ENCODE results near the gene PCDH9.
A peak's percentile ranks its signal among the peaks of the same experiment; 100 is the strongest.

DNA sequence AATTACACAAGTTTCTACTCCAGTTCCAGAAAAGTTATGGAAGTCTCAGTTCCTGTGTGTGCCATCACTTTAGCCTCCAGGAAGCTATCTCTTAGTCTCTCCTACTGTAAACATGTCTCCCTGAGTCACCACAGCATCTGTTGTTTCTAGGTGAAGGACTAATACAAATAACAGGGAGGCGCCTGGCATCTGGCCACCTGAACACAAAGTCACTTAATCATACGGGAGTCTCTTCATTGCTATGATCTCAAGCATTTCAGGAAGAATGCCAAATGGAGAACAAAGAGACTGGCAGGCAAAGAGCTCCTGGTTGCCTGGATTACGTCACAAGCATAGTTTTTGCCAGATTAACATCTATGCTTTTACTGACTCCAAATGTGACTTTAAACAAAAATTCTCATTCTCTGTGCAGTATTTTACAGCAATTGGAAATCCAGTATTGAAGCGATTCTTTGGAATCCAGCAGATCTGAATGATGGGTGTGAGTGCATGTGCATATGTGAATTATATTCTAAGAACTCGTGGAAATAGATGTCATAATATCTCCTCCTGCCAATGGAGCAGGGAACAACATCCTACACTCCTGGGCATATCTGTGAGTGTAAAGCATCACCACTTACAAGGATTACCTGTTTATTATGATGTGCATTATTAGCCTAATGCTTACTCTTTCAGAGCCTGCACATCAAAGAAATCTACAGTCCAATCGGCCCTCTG is 572.8 kb downstream of the PCDH9 start:
- TF ChIP-seq, protein P1, sequence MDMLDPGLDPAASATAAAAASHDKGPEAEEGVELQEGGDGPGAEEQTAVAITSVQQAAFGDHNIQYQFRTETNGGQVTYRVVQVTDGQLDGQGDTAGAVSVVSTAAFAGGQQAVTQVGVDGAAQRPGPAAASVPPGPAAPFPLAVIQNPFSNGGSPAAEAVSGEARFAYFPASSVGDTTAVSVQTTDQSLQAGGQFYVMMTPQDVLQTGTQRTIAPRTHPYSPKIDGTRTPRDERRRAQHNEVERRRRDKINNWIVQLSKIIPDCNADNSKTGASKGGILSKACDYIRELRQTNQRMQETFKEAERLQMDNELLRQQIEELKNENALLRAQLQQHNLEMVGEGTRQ (IDR thresholded peaks at IDR 0.05; ENCODE audit: low read depth, low read length): no peak
- TF ChIP-seq POLR2A (IDR thresholded peaks at IDR 0.05; ENCODE audit: low read depth, low read length) (no peak), RAD21 (IDR thresholded peaks at IDR 0.05; ENCODE audit: low read length) (no peak), CHD1 (IDR thresholded peaks at IDR 0.05; ENCODE audit: low read depth, low read length) (no peak), RFX5 (IDR thresholded peaks at IDR 0.05; ENCODE audit: low read depth, low read length) (peak; percentile 69; the same call in 1 of the 2 replicates), SMC3 (IDR thresholded peaks at IDR 0.05; ENCODE audit: low read depth, low read length) (no peak), MAFK (IDR thresholded peaks at IDR 0.05; ENCODE audit: low read depth, low read length) (no peak), RCOR1 (IDR thresholded peaks at IDR 0.05; ENCODE audit: insufficient replicate concordance, low read length) (no peak)
- TF ChIP-seq, protein P2, sequence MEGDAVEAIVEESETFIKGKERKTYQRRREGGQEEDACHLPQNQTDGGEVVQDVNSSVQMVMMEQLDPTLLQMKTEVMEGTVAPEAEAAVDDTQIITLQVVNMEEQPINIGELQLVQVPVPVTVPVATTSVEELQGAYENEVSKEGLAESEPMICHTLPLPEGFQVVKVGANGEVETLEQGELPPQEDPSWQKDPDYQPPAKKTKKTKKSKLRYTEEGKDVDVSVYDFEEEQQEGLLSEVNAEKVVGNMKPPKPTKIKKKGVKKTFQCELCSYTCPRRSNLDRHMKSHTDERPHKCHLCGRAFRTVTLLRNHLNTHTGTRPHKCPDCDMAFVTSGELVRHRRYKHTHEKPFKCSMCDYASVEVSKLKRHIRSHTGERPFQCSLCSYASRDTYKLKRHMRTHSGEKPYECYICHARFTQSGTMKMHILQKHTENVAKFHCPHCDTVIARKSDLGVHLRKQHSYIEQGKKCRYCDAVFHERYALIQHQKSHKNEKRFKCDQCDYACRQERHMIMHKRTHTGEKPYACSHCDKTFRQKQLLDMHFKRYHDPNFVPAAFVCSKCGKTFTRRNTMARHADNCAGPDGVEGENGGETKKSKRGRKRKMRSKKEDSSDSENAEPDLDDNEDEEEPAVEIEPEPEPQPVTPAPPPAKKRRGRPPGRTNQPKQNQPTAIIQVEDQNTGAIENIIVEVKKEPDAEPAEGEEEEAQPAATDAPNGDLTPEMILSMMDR (conservative IDR thresholded peaks at IDR 0.05; ENCODE audit: low read depth, low read length): no peak

Data from IMR-90 (cell line).